ENCODE results near the gene KLK13. TPM values are rescaled to one million over a fixed set of nuclear protein-coding genes. Genes with fewer than 3 reads are reported as not detected.

The KLK13 gene
- total RNA-seq, 1 donor from 2014 or later: not detected

GRCh38 chr19:51040151-51040550, 24.7 kb downstream of the KLK13 start:
- Mint-ChIP-seq H3K4me3 (ENCODE audit: unreplicated experiment) (no peak overlapping the region), H3K27me3 (ENCODE audit: unreplicated experiment) (no peaks in the 10 kb centered on the region), H3K27ac (ENCODE audit: unreplicated experiment) (no peak overlapping the region), H3K9me3 (ENCODE audit: unreplicated experiment) (no peaks in the 10 kb centered on the region), H3K4me1 (ENCODE audit: low read depth, unreplicated experiment) (no peaks in the 10 kb centered on the region), H3K36me3 (ENCODE audit: unreplicated experiment) (no peaks in the 10 kb centered on the region)
- no peak for DNase-seq
- TF ChIP-seq, protein P1, sequence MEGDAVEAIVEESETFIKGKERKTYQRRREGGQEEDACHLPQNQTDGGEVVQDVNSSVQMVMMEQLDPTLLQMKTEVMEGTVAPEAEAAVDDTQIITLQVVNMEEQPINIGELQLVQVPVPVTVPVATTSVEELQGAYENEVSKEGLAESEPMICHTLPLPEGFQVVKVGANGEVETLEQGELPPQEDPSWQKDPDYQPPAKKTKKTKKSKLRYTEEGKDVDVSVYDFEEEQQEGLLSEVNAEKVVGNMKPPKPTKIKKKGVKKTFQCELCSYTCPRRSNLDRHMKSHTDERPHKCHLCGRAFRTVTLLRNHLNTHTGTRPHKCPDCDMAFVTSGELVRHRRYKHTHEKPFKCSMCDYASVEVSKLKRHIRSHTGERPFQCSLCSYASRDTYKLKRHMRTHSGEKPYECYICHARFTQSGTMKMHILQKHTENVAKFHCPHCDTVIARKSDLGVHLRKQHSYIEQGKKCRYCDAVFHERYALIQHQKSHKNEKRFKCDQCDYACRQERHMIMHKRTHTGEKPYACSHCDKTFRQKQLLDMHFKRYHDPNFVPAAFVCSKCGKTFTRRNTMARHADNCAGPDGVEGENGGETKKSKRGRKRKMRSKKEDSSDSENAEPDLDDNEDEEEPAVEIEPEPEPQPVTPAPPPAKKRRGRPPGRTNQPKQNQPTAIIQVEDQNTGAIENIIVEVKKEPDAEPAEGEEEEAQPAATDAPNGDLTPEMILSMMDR (IDR thresholded peaks at IDR 0.05; ENCODE audit: partially characterized antibody, unreplicated experiment): no peak

DNA sequence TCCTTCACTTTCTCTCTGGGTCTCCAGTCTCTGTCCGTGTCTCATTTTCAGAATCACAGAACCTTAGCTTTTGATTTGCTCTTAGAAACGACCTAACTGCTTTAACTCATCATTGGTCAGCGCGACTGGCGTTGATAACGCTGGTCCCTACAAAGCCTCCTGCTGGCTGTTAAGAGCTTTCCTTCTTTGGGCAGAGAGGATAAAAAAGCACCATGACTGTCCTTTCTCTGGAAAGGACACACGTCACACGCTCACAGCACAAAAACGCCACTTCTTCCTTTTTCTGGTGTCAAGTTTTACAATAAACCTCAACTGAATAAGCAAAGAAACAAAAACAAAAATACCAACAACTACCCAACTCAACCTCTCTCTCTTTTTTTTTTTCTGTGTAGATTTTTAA, 28.4 kb downstream of the KLK13 start:
- Mint-ChIP-seq H3K27ac (ENCODE audit: unreplicated experiment) (no peak overlapping the region), H3K4me3 (ENCODE audit: unreplicated experiment) (no peak overlapping the region), H3K4me1 (ENCODE audit: low read depth, unreplicated experiment) (peaks cover 4% of the 10 kb centered on the region), H3K27me3 (ENCODE audit: unreplicated experiment) (peaks cover 3% of the 10 kb centered on the region), H3K36me3 (ENCODE audit: unreplicated experiment) (no peaks in the 10 kb centered on the region), H3K9me3 (ENCODE audit: unreplicated experiment) (peaks cover 2% of the 10 kb centered on the region)
- DNase-seq: no peak
- TF ChIP-seq, protein P1 (IDR thresholded peaks at IDR 0.05; ENCODE audit: partially characterized antibody, unreplicated experiment): no peak

DNA sequence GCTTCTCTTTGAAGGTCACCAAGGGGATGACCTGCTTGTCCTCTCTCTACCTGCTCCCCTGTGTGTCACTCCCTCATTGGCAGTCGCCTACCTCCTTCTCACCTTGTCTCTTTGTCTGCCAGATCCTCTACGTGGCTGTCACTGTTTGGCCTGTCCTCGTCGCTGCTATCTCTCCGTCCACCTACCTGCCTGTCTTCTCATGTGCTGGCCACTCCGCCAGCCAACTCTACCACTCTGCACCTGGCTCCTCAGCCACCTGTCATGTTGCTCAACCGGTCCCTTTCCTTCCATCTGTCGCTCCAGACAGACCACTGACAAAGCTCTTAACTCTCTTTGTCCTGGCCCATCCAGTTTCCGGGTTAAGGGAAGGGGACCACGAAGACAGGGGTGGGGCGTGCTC, 30.2 kb downstream of the KLK13 start, which contains the start of gene KLK12:
KLK12 (minus strand) TSS at position 299 of the 400 bp plus-strand sequence. CDS start 381 bp downstream, outside the sequence.
- Mint-ChIP-seq H3K27ac (ENCODE audit: unreplicated experiment) (no peak within 1 kb of the TSS), H3K27me3 (ENCODE audit: unreplicated experiment) (peaks cover 6% of the 10 kb centered on the region), H3K9me3 (ENCODE audit: unreplicated experiment) (peaks cover 4% of the 10 kb centered on the region), H3K4me1 (ENCODE audit: low read depth, unreplicated experiment) (peaks cover 4% of the 10 kb centered on the region), H3K36me3 (ENCODE audit: unreplicated experiment) (no peaks in the 10 kb centered on the region), H3K4me3 (ENCODE audit: unreplicated experiment) (no peak within 1 kb of the TSS)
- no peak for DNase-seq
- TF ChIP-seq, protein P1 (IDR thresholded peaks at IDR 0.05; ENCODE audit: partially characterized antibody, unreplicated experiment): no peak

DNA sequence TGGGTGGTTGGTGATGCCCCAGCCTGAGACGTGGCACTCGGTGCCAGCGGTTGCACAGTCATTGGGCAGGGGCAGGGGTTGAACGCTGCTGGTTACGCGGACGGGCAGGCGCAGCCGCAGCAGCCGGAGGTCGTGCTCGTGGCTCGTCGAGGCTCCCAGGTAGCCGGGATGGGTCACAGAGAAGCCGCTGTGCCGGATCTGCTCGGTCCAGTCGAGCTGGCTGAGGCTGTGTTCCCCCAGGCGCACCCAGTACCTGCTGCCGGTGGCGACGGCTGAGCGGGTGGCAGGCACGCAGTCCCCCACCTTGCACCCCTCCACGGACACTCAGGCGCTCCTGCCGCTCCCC, 33.0 kb downstream of the KLK13 start:
- DNase-seq: no peak
- Mint-ChIP-seq H3K4me3 (ENCODE audit: unreplicated experiment) (no peak overlapping the region), H3K27ac (ENCODE audit: unreplicated experiment) (no peak overlapping the region), H3K9me3 (ENCODE audit: unreplicated experiment) (peaks cover 4% of the 10 kb centered on the region), H3K27me3 (ENCODE audit: unreplicated experiment) (peaks cover 6% of the 10 kb centered on the region), H3K36me3 (ENCODE audit: unreplicated experiment) (peaks cover 1% of the 10 kb centered on the region), H3K4me1 (ENCODE audit: low read depth, unreplicated experiment) (peaks cover 4% of the 10 kb centered on the region)
- TF ChIP-seq, protein P1 (IDR thresholded peaks at IDR 0.05; ENCODE audit: partially characterized antibody, unreplicated experiment): no peak

DNA sequence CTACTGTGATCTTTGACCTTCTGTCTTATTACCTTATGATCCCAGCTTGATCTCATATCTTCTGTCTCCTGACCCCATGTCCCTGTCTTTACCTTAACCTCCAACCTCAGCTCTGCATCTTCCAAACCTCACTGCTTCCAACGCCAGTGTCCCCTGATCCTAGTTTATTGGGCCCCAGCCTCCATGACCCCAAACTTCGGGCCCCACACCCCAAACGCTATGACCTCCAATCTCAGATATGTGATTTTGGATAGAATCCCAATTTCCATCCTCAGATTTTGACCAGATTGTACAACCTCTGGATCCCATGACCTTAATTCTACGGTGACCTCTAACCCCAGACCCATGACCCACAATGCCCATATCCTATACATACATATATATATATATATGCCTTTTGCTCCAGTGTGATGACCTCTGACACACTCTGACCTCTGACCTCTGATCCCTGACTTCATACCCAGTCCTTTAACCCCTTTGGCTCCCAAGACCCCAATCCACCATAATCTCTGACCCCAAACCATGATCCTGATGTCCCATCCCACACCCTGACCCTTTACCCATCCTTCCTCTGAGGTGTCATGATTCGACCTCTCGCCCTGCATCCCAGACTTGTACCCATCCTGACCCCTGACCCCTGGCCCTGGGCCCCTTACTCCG, 33.5 kb downstream of the KLK13 start:
- H3K36me3 Mint-ChIP-seq (ENCODE audit: unreplicated experiment): peaks cover 4% of the 10 kb centered on the region
- DNase-seq: no peak

More for the DNA sequence above, 33.5 kb downstream of the KLK13 start:
- TF ChIP-seq, protein P1 (IDR thresholded peaks at IDR 0.05; ENCODE audit: partially characterized antibody, unreplicated experiment): no peak
- Mint-ChIP-seq H3K27me3 (ENCODE audit: unreplicated experiment) (peaks cover 9% of the 10 kb centered on the region), H3K4me1 (ENCODE audit: low read depth, unreplicated experiment) (peaks cover 4% of the 10 kb centered on the region), H3K27ac (ENCODE audit: unreplicated experiment) (no peak overlapping the region), H3K4me3 (ENCODE audit: unreplicated experiment) (no peak overlapping the region), H3K9me3 (ENCODE audit: unreplicated experiment) (peaks cover 4% of the 10 kb centered on the region)
